ENCODE measurements around the gene YWHAQ.

DNA sequence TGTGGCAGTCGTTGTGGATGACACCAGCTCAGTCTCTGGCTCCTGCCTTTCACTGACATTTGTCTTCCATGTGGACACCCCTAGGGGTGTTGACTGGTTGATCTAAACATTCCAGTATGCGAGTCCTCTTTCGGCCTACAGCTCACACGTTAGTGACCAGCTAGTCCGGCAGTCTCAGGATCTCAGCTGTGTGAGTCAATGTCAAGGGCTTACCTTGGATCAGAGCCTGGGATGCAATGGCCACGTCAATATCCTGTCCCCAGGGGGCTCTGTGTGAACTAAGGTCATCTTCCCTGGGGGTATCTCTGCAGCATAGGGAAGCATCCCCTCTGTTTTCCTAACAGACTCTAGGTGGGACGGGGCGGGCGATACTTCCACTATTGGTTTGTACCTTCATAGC lies 35.1 kb upstream of the YWHAQ start:
- TF ChIP-seq, protein P1, sequence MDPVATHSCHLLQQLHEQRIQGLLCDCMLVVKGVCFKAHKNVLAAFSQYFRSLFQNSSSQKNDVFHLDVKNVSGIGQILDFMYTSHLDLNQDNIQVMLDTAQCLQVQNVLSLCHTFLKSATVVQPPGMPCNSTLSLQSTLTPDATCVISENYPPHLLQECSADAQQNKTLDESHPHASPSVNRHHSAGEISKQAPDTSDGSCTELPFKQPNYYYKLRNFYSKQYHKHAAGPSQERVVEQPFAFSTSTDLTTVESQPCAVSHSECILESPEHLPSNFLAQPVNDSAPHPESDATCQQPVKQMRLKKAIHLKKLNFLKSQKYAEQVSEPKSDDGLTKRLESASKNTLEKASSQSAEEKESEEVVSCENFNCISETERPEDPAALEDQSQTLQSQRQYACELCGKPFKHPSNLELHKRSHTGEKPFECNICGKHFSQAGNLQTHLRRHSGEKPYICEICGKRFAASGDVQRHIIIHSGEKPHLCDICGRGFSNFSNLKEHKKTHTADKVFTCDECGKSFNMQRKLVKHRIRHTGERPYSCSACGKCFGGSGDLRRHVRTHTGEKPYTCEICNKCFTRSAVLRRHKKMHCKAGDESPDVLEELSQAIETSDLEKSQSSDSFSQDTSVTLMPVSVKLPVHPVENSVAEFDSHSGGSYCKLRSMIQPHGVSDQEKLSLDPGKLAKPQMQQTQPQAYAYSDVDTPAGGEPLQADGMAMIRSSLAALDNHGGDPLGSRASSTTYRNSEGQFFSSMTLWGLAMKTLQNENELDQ (CRISPR knock-in tag; IDR thresholded peaks at IDR 0.05; ENCODE audit: borderline replicate concordance) = no peak
- TF ChIP-seq EZH2 (IDR thresholded peaks at IDR 0.05; ENCODE audit: borderline replicate concordance, low read depth, low read length) (no peak), POLR2A (conservative IDR thresholded peaks at IDR 0.05) (no peak), FOXP1 (CRISPR knock-in tag; IDR thresholded peaks at IDR 0.05) (no peak), FOXA1 (IDR thresholded peaks at IDR 0.05; ENCODE audit: borderline replicate concordance) (no peak), ELF1 (tag; IDR thresholded peaks at IDR 0.05) (no peak), GABPB1 (CRISPR knock-in tag; IDR thresholded peaks at IDR 0.05) (no peak), THRAP3 (IDR thresholded peaks at IDR 0.05; ENCODE audit: borderline replicate concordance) (no peak)
- TF ChIP-seq, protein P2, sequence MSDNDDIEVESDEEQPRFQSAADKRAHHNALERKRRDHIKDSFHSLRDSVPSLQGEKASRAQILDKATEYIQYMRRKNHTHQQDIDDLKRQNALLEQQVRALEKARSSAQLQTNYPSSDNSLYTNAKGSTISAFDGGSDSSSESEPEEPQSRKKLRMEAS (CRISPR knock-in tag; IDR thresholded peaks at IDR 0.05) = no peak

Data from K562 (cell line).